ENCODE data around the gene TACC3.
A peak's percentile ranks its signal among the peaks of the same experiment; 100 is the strongest.

Gene TACC3

GRCh38 chr4:1705732-1706131 lies 15.6 kb upstream of the TACC3 start:
- DNase-seq = no peak

- no peak for DNase-seq
Measured at GRCh38 chr4:1706358-1706757, 15.0 kb upstream of the TACC3 start.

DNA sequence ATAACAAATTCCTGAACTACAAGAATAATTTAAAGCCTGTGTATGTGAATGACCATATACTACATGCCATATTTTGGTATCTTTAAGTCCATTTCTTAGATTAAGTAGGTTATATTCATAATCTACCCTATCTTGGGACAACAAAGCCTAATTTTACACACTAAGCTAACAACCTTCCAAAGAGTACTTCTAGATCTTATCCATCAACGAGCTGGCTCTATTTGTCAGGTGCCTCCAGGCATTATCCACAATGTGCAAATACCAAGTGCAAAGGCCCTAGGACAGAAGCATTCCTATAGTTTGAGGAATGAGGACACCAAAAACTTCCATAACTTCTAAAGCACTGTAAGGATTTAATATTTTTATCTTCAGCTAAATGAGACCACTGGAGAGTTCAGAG lies 12.7 kb upstream of the TACC3 start:
- no peak for DNase-seq

GRCh38 chr4:1711055-1711570 lies 10.2 kb upstream of the TACC3 start:
- DNase-seq = no peak

GRCh38 chr4:1711571-1712215 lies 9.6 kb upstream of the TACC3 start:
- peak; percentile 64 for DNase-seq

GRCh38 chr4:1712216-1713002 lies 8.9 kb upstream of the TACC3 start, which contains the start of gene SLBP:
Gene SLBP, minus strand, starts transcription at chr4:1712319. Its CDS starts 131 bp downstream, at chr4:1712188.
- DNase-seq = peak; percentile 94

DNA sequence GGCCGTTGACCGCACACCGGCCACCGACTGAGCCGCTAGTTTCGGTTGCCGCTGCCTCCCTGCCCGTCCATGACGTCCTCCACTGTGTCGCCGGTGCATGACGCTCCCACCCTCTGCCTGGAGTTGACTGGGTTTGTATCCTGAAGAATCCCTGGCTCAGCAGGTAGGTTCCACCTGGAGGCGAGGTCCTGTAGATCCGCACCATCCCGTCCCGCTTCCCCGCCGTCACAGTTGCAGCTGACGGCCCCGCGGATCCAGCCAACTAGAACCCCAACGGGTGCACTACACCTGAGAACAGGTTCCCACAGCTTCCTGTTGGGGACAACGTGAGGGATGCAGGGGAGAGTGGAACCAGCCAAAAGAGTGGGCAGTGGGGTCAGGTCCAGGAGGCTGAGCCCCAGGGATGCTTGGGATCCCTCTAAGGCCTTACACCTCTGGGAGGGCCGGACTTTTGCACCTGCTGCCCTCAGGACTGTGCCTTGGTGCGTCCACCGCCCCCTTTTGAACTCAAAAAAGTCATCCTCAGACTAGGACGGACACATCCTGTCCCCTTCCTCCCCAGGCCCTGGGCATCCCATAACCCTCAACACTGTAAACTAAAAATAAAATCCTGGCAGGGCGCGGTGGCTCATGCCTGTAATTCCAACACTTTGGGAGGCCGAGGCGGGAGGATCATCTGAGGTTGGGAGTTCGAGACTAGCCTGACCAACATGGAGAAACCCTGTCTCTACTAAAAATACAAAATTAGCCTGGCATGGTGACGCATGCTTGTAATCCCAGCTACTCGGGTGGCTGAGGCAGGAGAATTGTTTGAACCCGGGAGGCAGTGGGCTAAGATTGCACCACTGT lies 8.1 kb upstream of the TACC3 start:
- DNase-seq = no peak

- DNase-seq = no peak
Measured at GRCh38 chr4:1714303-1715001, 6.9 kb upstream of the TACC3 start.

- DNase-seq = no peak
Measured at GRCh38 chr4:1715002-1715758, 6.1 kb upstream of the TACC3 start.

DNA sequence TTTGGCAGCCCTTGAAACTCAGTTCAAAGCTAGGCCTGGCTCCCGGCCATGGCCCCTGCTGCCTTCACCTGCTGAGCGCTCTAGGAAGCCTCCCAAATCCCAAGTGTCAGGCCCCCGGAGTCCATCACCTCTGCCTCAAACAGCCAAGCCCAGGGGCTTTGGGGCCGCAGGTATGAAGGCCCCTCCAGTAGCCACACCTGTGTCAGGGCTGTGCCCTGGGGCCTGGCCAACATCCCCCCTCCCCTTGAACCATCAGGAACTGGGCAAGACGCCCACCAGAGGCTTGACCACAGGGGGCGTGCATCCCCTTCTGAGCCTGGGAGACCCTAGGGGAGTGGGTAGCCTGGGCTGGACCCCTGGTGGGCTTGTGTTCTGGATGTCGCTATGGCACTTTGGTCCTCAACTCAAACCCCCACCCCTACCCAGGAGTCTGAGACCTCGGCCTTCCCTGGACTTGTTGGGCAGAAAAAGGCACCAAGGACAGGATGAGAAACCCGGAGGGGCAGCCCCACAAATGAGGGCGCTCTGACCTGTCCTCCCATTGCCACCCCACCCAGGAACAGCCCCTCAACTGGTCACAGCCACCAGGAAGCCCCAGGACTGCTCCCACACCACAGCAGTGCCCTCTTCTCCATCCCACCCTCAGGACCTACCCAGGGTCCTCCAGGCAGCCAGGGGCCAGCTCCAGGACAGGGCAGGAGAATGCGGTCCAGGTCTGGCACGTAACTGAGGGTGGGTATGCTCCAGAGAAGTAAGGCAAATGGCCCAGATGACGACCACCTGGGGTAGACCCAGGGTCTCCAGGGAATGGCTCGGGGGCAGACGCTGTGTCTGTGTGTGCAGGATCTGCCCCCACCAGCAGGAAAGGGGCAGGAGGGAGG lies 5.0 kb upstream of the TACC3 start:
- no peak for DNase-seq

- DNase-seq = no peak
Measured at GRCh38 chr4:1717129-1718094, 3.9 kb upstream of the TACC3 start.

DNA sequence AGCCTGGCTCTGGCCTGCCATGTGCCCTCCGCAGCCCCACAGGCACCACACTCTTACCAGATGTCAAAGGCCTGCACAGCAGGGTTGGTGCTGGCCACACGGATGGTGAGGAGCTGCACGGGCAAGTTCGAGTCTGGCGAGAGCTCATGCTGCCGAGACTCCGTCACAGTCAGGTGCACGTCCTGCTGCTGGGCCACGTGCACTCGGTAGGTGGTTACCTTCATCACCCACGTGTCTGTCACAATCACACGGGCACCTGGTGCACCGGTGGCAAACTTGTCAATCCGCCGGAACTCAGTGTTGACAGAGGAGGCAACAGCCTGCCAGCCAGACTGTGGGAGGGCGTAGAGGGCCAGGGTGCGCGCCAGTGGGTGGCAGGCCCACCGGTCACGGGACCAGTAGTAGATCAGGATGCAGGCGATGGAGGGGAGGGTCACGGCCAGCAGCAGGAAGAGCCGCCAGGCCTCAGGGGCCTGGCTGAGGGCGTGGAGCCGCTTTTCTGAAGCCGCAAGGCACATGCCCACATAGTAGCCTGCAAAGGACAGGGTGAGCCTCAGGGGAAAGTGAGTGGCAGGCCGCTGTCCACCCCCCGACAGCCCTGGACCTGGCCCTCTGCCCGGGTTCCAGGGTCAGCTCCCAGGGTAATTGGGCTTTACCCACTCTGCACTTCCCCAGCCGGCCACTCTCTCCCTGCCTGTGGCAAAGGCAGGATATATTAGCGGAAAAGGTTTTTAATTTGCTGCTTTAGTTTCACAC lies 3.0 kb upstream of the TACC3 start:
- DNase-seq = no peak

DNA sequence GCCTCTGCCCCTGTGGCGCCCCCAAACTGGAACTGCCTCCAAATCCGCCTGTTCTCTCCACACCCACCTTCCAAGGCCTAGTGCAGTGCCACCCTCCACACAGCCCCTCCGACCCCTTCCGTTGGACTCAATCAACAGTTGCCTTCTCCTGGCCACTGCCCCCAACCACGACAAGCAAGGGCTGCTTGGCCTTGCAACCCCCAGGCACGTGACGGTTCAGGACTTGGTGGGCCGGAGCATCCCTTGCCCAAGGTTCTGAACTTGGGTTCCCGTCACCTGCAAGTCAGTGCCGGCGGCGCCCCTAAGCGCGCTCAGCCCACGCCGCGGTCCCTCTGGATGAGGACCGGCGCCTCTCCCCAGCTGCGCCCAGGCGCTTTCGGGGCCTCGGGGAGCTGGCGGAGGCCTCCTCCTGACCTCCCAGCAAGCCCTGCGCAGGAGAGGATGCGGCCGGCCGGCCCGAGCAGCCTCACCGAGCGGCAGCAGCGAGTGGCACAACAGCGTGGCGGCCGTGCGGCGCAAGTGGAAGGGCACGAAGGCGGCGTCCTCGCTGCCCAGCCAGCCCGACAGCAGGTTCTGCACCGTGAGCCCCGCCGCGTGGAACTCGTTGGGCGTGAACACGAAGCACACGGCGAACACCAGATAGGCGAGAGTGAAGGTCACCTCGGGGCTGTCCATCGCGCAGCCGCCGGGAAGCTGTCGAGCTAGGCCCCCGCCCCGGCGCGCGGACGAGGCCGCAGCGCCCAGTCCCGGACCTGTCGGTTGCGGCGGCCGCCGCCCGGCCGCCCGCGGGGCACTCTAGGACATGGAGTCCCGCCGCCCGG lies 948 bp upstream of the TACC3 start:
- peak; percentile 52 for DNase-seq

GRCh38 chr4:1721666-1722550 lies 587 bp downstream of the TACC3 start:
- no peak for DNase-seq

DNA sequence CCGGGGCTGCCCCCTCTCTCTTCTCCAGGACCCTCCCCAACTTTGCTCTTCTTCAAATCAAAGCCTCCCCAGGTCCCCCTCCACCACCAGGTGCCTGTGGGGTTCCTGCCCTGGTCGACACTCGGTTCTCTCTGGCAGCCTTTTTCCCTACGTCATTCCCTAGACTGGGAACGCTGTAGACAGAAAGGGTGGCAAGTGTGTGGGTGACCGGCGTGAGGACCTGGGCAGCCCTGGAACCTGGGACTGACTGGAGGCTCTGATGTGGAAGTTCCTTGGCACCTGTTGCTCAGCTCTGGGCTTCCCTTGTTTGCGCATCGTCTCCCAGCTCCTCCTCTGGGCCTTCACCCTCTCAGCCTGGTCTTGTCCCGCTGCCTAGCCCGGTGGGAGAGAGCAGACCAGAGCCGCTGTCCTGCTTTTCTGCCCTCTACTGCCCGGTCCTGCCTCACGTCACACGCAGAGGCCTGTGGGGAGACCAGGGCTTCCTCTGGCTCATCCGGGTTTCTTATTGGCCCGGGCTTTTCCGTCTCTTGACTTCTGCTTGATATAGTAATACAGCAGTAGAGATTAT lies 1.3 kb downstream of the TACC3 start:
- DNase-seq = no peak

DNA sequence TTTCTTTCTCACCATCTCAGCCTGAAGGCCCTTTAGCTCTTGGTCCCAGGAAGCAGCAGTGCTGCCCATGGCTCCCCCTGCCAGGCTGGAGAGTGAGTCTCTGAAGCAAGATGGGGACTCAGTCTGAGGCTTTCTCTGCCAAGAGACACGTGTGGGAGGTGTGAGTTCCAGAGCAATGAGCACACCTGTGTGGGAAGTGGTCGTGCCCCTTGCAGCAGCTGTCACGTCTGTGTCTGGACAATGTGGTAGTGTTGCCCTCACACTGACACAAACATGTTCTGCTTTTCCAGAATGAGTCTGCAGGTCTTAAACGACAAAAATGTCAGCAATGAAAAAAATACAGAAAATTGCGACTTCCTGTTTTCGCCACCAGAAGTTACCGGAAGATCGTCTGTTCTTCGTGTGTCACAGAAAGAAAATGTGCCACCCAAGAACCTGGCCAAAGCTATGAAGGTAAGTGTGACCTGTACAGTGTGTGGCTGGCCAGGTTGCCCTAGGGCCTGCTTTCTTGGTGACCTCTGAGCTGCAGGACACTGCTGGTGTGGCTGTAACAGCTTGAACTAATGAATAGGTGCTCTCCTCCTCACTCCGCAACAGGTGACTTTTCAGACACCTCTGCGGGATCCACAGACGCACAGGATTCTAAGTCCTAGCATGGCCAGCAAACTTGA lies 1.9 kb downstream of the TACC3 start:
- no peak for DNase-seq

All from right hindlimb (tissue), 1 donor.